ENCODE data around the gene CUEDC1. TPM values are rescaled to one million over a fixed set of nuclear protein-coding genes. Genes with fewer than 3 reads are reported as not detected.

CUEDC1 gene
- total RNA-seq, 1 experiment from 2014 or later = 61.4 TPM

DNA sequence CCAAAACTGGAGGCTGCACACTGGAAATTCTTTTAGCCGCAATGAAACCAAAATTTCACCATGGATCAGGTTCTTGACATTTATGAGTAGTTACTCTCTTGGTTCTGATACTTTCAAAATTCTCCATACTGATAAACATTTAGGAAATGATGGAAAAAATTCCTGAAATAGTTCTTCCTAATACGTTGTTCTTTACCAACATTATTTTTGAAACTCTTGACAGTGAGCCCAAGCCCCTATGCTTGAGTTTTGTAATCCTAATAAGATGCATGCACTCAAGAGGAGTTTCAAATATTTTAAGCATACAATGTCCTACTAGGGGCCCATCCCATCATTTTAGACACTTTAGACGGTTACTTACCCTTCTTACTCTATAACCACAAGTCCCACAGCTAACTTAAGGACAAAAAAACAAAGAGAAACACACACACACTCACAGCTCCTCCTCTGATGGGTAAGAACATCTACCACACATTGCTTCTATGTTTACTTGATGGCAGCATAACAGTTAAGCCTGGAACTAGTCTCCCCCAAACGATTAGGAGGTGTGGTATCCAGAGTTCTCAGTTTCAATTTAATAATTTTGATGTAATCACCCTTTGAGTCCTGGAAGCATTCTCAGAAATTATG is 29.2 kb upstream of the CUEDC1 start:
- Histone ChIP-seq H3K9me2 (ENCODE audit: insufficient read depth) (no peaks in the 10 kb centered on the region), H3K79me2 (ENCODE audit: low read depth) (peaks cover 70% of the 10 kb centered on the region), H3K4me3 (peak overlapping the region; percentile 41; the same call in 1 of the 2 replicates), H3K4me1 (replicated peaks; ENCODE audit: insufficient read depth) (peaks cover 29% of the 10 kb centered on the region), H3K36me3 (ENCODE audit: low read depth) (peaks cover 56% of the 10 kb centered on the region), H4K20me1 (ENCODE audit: insufficient read depth) (peaks cover 15% of the 10 kb centered on the region; the same call in 1 of the 2 replicates), H3K27ac (peak overlapping the region; percentile 77), H3K4me2 (peak overlapping the region; percentile 87), H3F3A (ENCODE audit: insufficient read depth, low read depth) (peaks cover 27% of the 10 kb centered on the region), H2AFZ (no peak overlapping the region), H3K27me3 (ENCODE audit: insufficient read depth, low read depth) (no peaks in the 10 kb centered on the region), H3K9me3 (ENCODE audit: insufficient read depth, low read depth) (no peaks in the 10 kb centered on the region)
- ChIA-PET CTCF (interaction anchor here (0.6 kb wide), 2 partner anchors 36 to 139 kb away, joined by 3 to 4 read pairs; no protein-coding TSS in a partner anchor), POLR2A (ENCODE audit: unreplicated experiment) (no interaction called here)
- TF ChIP-seq, protein P1, sequence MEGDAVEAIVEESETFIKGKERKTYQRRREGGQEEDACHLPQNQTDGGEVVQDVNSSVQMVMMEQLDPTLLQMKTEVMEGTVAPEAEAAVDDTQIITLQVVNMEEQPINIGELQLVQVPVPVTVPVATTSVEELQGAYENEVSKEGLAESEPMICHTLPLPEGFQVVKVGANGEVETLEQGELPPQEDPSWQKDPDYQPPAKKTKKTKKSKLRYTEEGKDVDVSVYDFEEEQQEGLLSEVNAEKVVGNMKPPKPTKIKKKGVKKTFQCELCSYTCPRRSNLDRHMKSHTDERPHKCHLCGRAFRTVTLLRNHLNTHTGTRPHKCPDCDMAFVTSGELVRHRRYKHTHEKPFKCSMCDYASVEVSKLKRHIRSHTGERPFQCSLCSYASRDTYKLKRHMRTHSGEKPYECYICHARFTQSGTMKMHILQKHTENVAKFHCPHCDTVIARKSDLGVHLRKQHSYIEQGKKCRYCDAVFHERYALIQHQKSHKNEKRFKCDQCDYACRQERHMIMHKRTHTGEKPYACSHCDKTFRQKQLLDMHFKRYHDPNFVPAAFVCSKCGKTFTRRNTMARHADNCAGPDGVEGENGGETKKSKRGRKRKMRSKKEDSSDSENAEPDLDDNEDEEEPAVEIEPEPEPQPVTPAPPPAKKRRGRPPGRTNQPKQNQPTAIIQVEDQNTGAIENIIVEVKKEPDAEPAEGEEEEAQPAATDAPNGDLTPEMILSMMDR (conservative IDR thresholded peaks at IDR 0.05) = no peak
- TF ChIP-seq EZH2 (IDR thresholded peaks at IDR 0.05; ENCODE audit: low read depth) = no peak
- peak in 1 of 2 experiments; percentile 6 for DNase-seq
- intact Hi-C loops (cut with micrococcal nuclease; ENCODE audit: unreplicated experiment) = no loop called here
- BruUV-seq (replicated peaks) = no TSS peak

GRCh38 chr17:57983446-57983845 is 28.2 kb upstream of the CUEDC1 start:
- Histone ChIP-seq H3K9me2 (ENCODE audit: insufficient read depth) (no peaks in the 10 kb centered on the region), H3K79me2 (ENCODE audit: low read depth) (peaks cover 70% of the 10 kb centered on the region), H4K20me1 (ENCODE audit: insufficient read depth) (peaks cover 15% of the 10 kb centered on the region; the same call in 1 of the 2 replicates), H3K4me2 (no peak overlapping the region), H2AFZ (no peak overlapping the region), H3K27me3 (ENCODE audit: insufficient read depth, low read depth) (no peaks in the 10 kb centered on the region), H3K36me3 (ENCODE audit: low read depth) (peaks cover 64% of the 10 kb centered on the region), H3K9me3 (ENCODE audit: insufficient read depth, low read depth) (no peaks in the 10 kb centered on the region), H3K27ac (no peak overlapping the region), H3F3A (ENCODE audit: insufficient read depth, low read depth) (peaks cover 18% of the 10 kb centered on the region), H3K4me1 (replicated peaks; ENCODE audit: insufficient read depth) (peaks cover 29% of the 10 kb centered on the region), H3K4me3 (no peak overlapping the region)
- CTCF ChIA-PET = no interaction called here
- DNase-seq = peak in 1 of 2 experiments; percentile 34
- TF ChIP-seq, protein P1 (conservative IDR thresholded peaks at IDR 0.05) = no peak
- no peak for TF ChIP-seq EZH2 (IDR thresholded peaks at IDR 0.05; ENCODE audit: low read depth)
- no TSS peak for BruUV-seq (replicated peaks)
- intact Hi-C loops (cut with micrococcal nuclease; ENCODE audit: unreplicated experiment) = no loop called here
- POLR2A ChIA-PET (ENCODE audit: unreplicated experiment) = interaction anchor here (0.6 to 0.7 kb wide), 2 partner anchors 123 to 1069 kb away, joined by 8 to 24 read pairs; partner anchors contain the start of gene TRIM25

- H2AFZ ChIP-seq = no peak overlapping the region
- CTCF ChIA-PET = no interaction called here
- POLR2A ChIA-PET (ENCODE audit: unreplicated experiment) = interaction anchor here (0.7 kb wide), 1 partner anchor 122 kb away, joined by 24 read pairs; no protein-coding TSS in a partner anchor
- H3K36me3 ChIP-seq (ENCODE audit: low read depth) = peaks cover 68% of the 10 kb centered on the region
- intact Hi-C loops (cut with micrococcal nuclease; ENCODE audit: unreplicated experiment) = no loop called here
- no peak overlapping the region for H3K4me3 ChIP-seq
- TF ChIP-seq, protein P1 (conservative IDR thresholded peaks at IDR 0.05) = no peak
- TF ChIP-seq EZH2 (IDR thresholded peaks at IDR 0.05; ENCODE audit: low read depth) = no peak
- no peak overlapping the region for H3K27ac ChIP-seq
- H3K9me3 ChIP-seq (ENCODE audit: insufficient read depth, low read depth) = no peaks in the 10 kb centered on the region
- peaks cover 29% of the 10 kb centered on the region for H3K4me1 ChIP-seq (replicated peaks; ENCODE audit: insufficient read depth)
- peaks cover 15% of the 10 kb centered on the region; the same call in 1 of the 2 replicates for H4K20me1 ChIP-seq (ENCODE audit: insufficient read depth)
- H3K27me3 ChIP-seq (ENCODE audit: insufficient read depth, low read depth) = no peaks in the 10 kb centered on the region
- no TSS peak for BruUV-seq (replicated peaks)
- no peak overlapping the region for H3K4me2 ChIP-seq
- peak in 1 of 2 experiments; percentile 19 for DNase-seq
- H3K9me2 ChIP-seq (ENCODE audit: insufficient read depth) = no peaks in the 10 kb centered on the region
- peaks cover 68% of the 10 kb centered on the region for H3K79me2 ChIP-seq (ENCODE audit: low read depth)
- H3F3A ChIP-seq (ENCODE audit: insufficient read depth, low read depth) = peaks cover 17% of the 10 kb centered on the region
Observed at GRCh38 chr17:57982452-57983170, 27.4 kb upstream of the CUEDC1 start.

Data from PC-9 (cell line).